H9 (cell line): ENCODE results near the gene ERVK3-1. TPM values are rescaled to one million over a fixed set of nuclear protein-coding genes. Genes with fewer than 3 reads are reported as not detected.

Source experiments
- DNase-seq: peaks from one replicate; pipeline ENCODE4 v3.0.0-alpha.2; 2017
- H2AFZ ChIP-seq: one replicate; pipeline ENCODE4 v1.6.1; 2013; ENCODE audit warnings: mild to moderate bottlenecking, low read length, control low read depth, moderate library complexity
- H2AK5ac ChIP-seq: 2 replicates; pipeline ENCODE4 v1.6.1; 2013; ENCODE audit warnings: low read length, control low read depth, mixed read lengths; ENCODE audit not compliant: insufficient read length
- H2BK120ac ChIP-seq: one replicate; pipeline ENCODE4 v1.6.1; 2013; ENCODE audit warnings: low read depth, mild to moderate bottlenecking, low read length, control low read depth, inconsistent platforms; ENCODE audit not compliant: poor library complexity, severe bottlenecking
- H2BK12ac ChIP-seq: 2 replicates; pipeline ENCODE4 v1.6.1; 2013; ENCODE audit warnings: low read length, control low read depth, mixed read lengths, low read depth; ENCODE audit not compliant: insufficient read length
- H2BK15ac ChIP-seq: 2 replicates; pipeline ENCODE4 v1.6.1; 2013; ENCODE audit warnings: low read depth, low read length, control low read depth
- H2BK20ac ChIP-seq: one replicate; pipeline ENCODE4 v1.6.1; 2013; ENCODE audit warnings: low read depth, mild to moderate bottlenecking, low read length, control low read depth, inconsistent platforms; ENCODE audit not compliant: poor library complexity, severe bottlenecking
- H2BK5ac ChIP-seq: 2 replicates; pipeline ENCODE4 v1.6.1; 2013; ENCODE audit warnings: low read length, control low read depth, mixed read lengths; ENCODE audit not compliant: insufficient read length
- H3K14ac ChIP-seq: 2 replicates; pipeline ENCODE4 v1.6.1; 2013; ENCODE audit warnings: low read length, control low read depth; ENCODE audit not compliant: insufficient read depth
- H3K18ac ChIP-seq: 2 replicates; pipeline ENCODE4 v1.6.1; 2013; ENCODE audit warnings: low read depth, mild to moderate bottlenecking, mixed read lengths, low read length, control low read depth; ENCODE audit not compliant: insufficient read length
- H3K23ac ChIP-seq: 2 replicates; pipeline ENCODE4 v1.6.1; 2013; ENCODE audit warnings: low read length, control low read depth, mixed read lengths, low read depth; ENCODE audit not compliant: insufficient read length
- H3K23me2 ChIP-seq: 2 replicates; pipeline ENCODE4 v1.6.1; 2013; ENCODE audit warnings: low read depth, mild to moderate bottlenecking, mixed read lengths, low read length, control low read depth; ENCODE audit not compliant: insufficient read length, poor library complexity, severe bottlenecking
- H3K27ac ChIP-seq: 2 replicates; pipeline ENCODE4 v1.5.1; 2013; ENCODE audit warnings: low read length, control low read depth, mixed read lengths, low read depth; ENCODE audit not compliant: insufficient read length
- H3K27me3 ChIP-seq: 2 replicates; pipeline ENCODE4 v1.6.1; 2013; ENCODE audit warnings: low read length, control low read depth, inconsistent platforms; ENCODE audit not compliant: insufficient read depth
- H3K4ac ChIP-seq: 2 replicates; pipeline ENCODE4 v1.6.1; 2013; ENCODE audit warnings: low read depth, mild to moderate bottlenecking, control low read depth, inconsistent platforms, low read length, moderate library complexity
- H3K4me1 ChIP-seq: 2 replicates; pipeline ENCODE4 v1.6.1; 2013; ENCODE audit warnings: low read length, control low read depth, inconsistent platforms; ENCODE audit not compliant: insufficient read depth
- H3K4me2 ChIP-seq: 2 replicates; pipeline ENCODE4 v1.6.1; 2013; ENCODE audit warnings: low read length, control low read depth, mixed read lengths; ENCODE audit not compliant: insufficient read length, insufficient read depth
- H3K56ac ChIP-seq: 2 replicates; pipeline ENCODE4 v1.6.1; 2013; ENCODE audit warnings: low read depth, mild to moderate bottlenecking, mixed read lengths, low read length, control low read depth; ENCODE audit not compliant: insufficient read length
- H3K79me1 ChIP-seq: 2 replicates; pipeline ENCODE4 v1.6.1; 2013; ENCODE audit warnings: low read depth, mild to moderate bottlenecking, moderate library complexity, low read length, control low read depth, inconsistent platforms; ENCODE audit not compliant: insufficient read depth, poor library complexity, severe bottlenecking
- H3K79me2 ChIP-seq: 2 replicates; pipeline ENCODE4 v1.6.1; 2013; ENCODE audit warnings: low read length, control low read depth, inconsistent platforms; ENCODE audit not compliant: insufficient read depth
- H3K9ac ChIP-seq: 2 replicates; pipeline ENCODE4 v1.6.1; 2013; ENCODE audit warnings: low read length, control low read depth, mixed read lengths; ENCODE audit not compliant: insufficient read length; ENCODE audit errors: extremely low read depth
- H3K9me3 ChIP-seq: one replicate; pipeline ENCODE4 v1.6.1; 2013; ENCODE audit warnings: low read depth, low read length, inconsistent platforms; ENCODE audit not compliant: control insufficient read depth
- H3T11ph ChIP-seq: one replicate; pipeline ENCODE4 v1.6.1; 2013; ENCODE audit warnings: mild to moderate bottlenecking, low read length, control low read depth, inconsistent platforms
- H4K20me1 ChIP-seq: one replicate; pipeline ENCODE4 v1.6.1; 2013; ENCODE audit not compliant: control insufficient read depth, insufficient read length, insufficient read depth
- H4K5ac ChIP-seq: 2 replicates; pipeline ENCODE4 v1.6.1; 2013; ENCODE audit warnings: low read depth, mild to moderate bottlenecking, mixed read lengths, low read length, control low read depth; ENCODE audit not compliant: insufficient read length
- H4K8ac ChIP-seq: replicated peaks from 2 replicates; pipeline ENCODE4 v1.6.1; 2013; ENCODE audit warnings: low read length, control low read depth, mixed read lengths, low read depth; ENCODE audit not compliant: insufficient read length
- H4K91ac ChIP-seq: 2 replicates; pipeline ENCODE4 v1.6.1; 2013; ENCODE audit warnings: low read depth, mild to moderate bottlenecking, moderate library complexity, mixed read lengths, low read length, control low read depth; ENCODE audit not compliant: insufficient read length
- H3K27ac Mint-ChIP-seq, 3 experiments: 2 replicates in 2 of 3; 3 replicates in 1 of 3; pipeline ENCODE4 v1.8.0; 2020 to 2021; ENCODE audit warnings: mixed read lengths in 3 of 3, mild to moderate bottlenecking in 1 of 3, moderate library complexity in 1 of 3
- H3K27me3 Mint-ChIP-seq: 2 replicates; pipeline ENCODE4 v1.8.0; 2021; ENCODE audit warnings: low read depth, mild to moderate bottlenecking, moderate library complexity, mixed read lengths
- H3K36me3 Mint-ChIP-seq, 3 experiments: 2 replicates in 2 of 3; 3 replicates in 1 of 3; pipeline ENCODE4 v1.8.0; 2020 to 2021; ENCODE audit warnings: low read depth in 3 of 3, mixed read lengths in 3 of 3; ENCODE audit not compliant: insufficient read depth in 1 of 3
- H3K4me1 Mint-ChIP-seq, 2 experiments: 2 replicates each; pipeline ENCODE4 v1.8.0; 2020; ENCODE audit warnings: mixed read lengths in 2 of 2
- H3K4me3 Mint-ChIP-seq, 2 experiments: 2 replicates in 1 of 2; 3 replicates in 1 of 2; pipeline ENCODE4 v1.8.0; 2020 to 2021; ENCODE audit warnings: mild to moderate bottlenecking in 2 of 2, mixed read lengths in 2 of 2, moderate library complexity in 1 of 2
- H3K9me3 Mint-ChIP-seq, 2 experiments: 2 replicates in 1 of 2; 3 replicates in 1 of 2; pipeline ENCODE4 v1.8.0; 2020; ENCODE audit warnings: mild to moderate bottlenecking in 2 of 2, mixed read lengths in 2 of 2, moderate library complexity in 1 of 2
- WGBS: extraction: QIAGEN DNeasy Blood & Tissue Kit; methylation state at CpG from one replicate; pipeline ENCODE4 v1.1.7; 2013; ENCODE audit warnings: missing lambda C conversion rate, low lambda C conversion rate, mixed read lengths; ENCODE audit not compliant: insufficient read length; ENCODE audit errors: extremely low coverage; 5-methylcytosine and 5-hydroxymethylcytosine counted together
- total RNA-seq: library from RNA; stranded (reverse); gene quantifications from 2 replicates; pipeline ENCODE4 v1.2.1, GENCODE V29; 2021
- TF ChIP-seq, protein P1 (sequence below): fragments of 200-600 bp; sonication (generic); conservative IDR thresholded peaks from 3 replicates; pipeline ENCODE4 v1.8.0; 2021; ENCODE audit warnings: antibody characterized with exemption, mild to moderate bottlenecking

ERVK3-1 gene
- total RNA-seq, 1 experiment from 2014 or later, result 43.7 TPM

DNA sequence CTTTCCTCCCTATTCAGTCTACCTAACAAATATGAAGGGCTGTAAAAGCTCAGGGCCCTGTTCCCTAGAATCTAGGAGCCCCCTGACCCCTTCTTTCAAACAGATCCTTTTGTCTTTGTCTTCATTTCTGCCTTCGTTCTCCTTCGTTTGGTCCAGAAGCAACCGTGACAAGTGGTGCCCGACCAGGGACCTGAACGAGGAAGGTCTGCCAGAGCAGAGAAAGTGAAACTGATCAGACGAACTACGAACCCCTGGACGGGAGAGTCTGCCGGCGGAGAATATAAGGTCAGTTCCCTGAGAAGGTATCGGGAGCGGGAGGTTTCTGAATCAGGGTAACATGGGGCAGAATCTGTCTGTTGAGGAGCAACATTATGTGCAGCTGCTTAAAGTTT, 751 bp downstream of the ERVK3-1 start:
- Histone ChIP-seq H2BK120ac (no peak overlapping the region), H4K91ac (no peak overlapping the region), H4K5ac (no peak overlapping the region), H3K56ac (no peak overlapping the region), H3K23ac (no peak overlapping the region), H3K9me3 (no peaks in the 10 kb centered on the region), H3K79me2 (no peaks in the 10 kb centered on the region), H3K14ac (no peak overlapping the region), H3K4me2 (peak overlapping the region; percentile 69), H2AK5ac (no peak overlapping the region), H3K27ac (no peak overlapping the region), H2BK5ac (no peak overlapping the region), H2BK20ac (no peak overlapping the region), H3K9ac (peak overlapping the region; percentile 66), H2AFZ (no peak overlapping the region), H3K4ac (no peak overlapping the region), H3K4me1 (no peaks in the 10 kb centered on the region), H3K23me2 (peaks cover 4% of the 10 kb centered on the region), H3T11ph (no peak overlapping the region), H3K79me1 (no peaks in the 10 kb centered on the region), H4K8ac (no peak overlapping the region), H2BK15ac (no peak overlapping the region), H4K20me1 (no peaks in the 10 kb centered on the region), H2BK12ac (no peak overlapping the region), H3K18ac (no peak overlapping the region), H3K27me3 (no peaks in the 10 kb centered on the region)
- Mint-ChIP-seq H3K36me3 (peaks cover 14 to 46% (median 25%) of the 10 kb centered on the region in 3 experiments; a peak in 6 of 7 replicates), H3K4me3 (peak overlapping the region; percentile 99), H3K27me3 (no peaks in the 10 kb centered on the region), H3K27ac (peak overlapping the region in 1 of 3 experiments; percentile 89; a peak in 1 of 7 replicates), H3K4me1 (peaks cover 13 to 21% of the 10 kb centered on the region in 2 experiments), H3K9me3 (no peaks in the 10 kb centered on the region)
- no peak for DNase-seq
- TF ChIP-seq, protein P1, sequence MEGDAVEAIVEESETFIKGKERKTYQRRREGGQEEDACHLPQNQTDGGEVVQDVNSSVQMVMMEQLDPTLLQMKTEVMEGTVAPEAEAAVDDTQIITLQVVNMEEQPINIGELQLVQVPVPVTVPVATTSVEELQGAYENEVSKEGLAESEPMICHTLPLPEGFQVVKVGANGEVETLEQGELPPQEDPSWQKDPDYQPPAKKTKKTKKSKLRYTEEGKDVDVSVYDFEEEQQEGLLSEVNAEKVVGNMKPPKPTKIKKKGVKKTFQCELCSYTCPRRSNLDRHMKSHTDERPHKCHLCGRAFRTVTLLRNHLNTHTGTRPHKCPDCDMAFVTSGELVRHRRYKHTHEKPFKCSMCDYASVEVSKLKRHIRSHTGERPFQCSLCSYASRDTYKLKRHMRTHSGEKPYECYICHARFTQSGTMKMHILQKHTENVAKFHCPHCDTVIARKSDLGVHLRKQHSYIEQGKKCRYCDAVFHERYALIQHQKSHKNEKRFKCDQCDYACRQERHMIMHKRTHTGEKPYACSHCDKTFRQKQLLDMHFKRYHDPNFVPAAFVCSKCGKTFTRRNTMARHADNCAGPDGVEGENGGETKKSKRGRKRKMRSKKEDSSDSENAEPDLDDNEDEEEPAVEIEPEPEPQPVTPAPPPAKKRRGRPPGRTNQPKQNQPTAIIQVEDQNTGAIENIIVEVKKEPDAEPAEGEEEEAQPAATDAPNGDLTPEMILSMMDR, result no peak
- WGBS, result no CpG with 5 or more reads among the region's 12 CpGs
